ES-I3 (cell line): ENCODE measurements around the gene CNOT4.

Source experiments
- H3K36me3 ChIP-seq: 2 replicates; pipeline ENCODE4 v1.6.1; 2013; ENCODE audit warnings: mild to moderate bottlenecking, low read length, control low read depth, moderate library complexity; ENCODE audit not compliant: insufficient read depth
- H3K4me1 ChIP-seq: 2 replicates; pipeline ENCODE4 v1.6.1; 2013; ENCODE audit warnings: mild to moderate bottlenecking, control low read depth, low read length; ENCODE audit not compliant: insufficient read depth
- H3K9ac ChIP-seq: 2 replicates; pipeline ENCODE4 v1.6.1; 2013; ENCODE audit warnings: low read depth, mild to moderate bottlenecking, low read length, moderate library complexity
- H3K9me3 ChIP-seq: 2 replicates; pipeline ENCODE4 v1.6.1; 2013; ENCODE audit warnings: mild to moderate bottlenecking, low read length, moderate library complexity; ENCODE audit not compliant: control insufficient read depth, insufficient read depth

CNOT4 gene

DNA sequence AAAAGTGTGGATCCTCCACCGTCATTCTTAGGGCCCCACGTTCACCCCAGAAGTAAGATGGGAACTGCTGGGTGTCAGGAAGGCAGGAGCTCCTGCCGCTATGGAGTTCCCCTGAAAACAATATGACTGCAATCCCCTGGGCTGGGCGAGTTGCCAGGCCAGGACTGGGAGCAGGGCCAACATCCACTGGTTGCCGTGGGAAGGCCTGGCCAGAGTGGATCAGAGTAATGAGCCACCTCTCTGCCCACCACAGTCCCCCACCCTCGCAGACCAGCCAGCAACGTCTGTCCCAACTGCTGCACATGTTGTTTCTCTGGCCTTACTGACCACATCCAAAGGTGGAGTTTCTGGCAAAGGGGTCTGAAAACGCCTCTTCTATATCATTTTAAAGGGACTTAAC lies 189.6 kb downstream of the CNOT4 start:
- H3K36me3 ChIP-seq: no peaks in the 10 kb centered on the region
- H3K4me1 ChIP-seq: no peaks in the 10 kb centered on the region
- H3K9me3 ChIP-seq: no peaks in the 10 kb centered on the region
- H3K9ac ChIP-seq: no peak overlapping the region

DNA sequence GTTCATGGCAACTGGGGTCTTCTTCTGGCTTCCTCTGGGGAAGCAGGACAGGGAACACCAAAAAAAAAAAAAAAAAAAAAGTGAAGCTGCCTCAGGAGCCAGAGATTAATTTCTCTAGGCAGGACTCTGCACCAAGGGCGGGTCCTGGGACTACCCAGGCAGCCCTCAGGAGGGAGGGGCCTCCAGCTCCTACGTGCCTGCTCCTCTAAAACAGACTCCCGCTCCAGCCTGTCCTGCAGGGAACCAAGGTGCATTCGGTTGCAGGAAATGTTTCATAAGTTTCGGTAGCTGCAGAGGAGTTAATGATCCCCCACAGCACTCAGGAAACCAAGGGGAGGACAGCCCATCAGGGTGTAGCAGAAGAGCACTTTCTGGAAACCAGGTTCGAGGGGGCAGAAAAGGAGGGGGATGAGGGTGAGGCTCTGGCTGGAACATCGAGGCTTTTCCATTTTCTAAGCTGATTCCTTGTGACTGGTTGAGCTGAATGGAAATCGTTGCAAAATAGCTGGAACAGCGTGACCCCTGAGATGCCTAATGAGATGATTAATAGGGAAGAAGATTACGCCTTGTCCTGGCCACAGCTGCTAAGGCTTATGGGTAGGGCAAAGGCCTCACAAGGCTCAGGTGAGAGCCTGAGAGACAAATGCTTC lies 192.1 kb downstream of the CNOT4 start:
- Histone ChIP-seq H3K4me1 (no peaks in the 10 kb centered on the region), H3K36me3 (no peaks in the 10 kb centered on the region), H3K9me3 (no peaks in the 10 kb centered on the region), H3K9ac (no peak overlapping the region)

DNA sequence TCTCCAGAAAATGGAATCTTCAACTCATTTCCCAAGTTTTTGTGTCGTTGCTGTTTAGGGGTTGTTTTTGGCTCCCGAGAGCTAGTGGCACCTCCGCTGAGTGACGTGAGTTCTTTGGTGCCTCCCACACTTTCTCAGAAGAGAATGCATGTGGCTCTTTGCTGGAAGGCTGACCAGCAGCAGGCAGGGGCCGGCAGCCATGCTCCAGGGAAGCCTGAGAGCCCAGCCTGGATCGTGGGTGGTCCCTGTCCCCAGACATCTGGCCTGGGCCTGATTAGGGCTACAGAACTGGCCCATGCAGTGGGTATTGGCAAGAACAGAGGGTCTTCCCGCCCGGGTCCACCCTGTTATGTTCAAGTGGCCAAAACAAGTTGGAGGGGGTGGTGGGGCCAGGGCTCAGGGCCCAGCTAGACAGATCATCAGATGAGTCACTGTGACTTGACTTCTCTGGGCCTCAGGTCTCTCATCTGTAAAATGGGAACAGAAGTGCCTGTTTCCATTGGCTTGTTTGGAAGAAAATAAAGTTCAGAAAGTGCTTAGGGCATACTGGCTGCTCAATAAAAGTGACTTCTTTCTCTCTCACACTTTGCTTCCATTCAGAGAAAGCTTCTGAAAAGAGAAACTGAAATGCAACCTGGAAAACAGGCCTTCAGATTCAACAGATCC lies 193.1 kb downstream of the CNOT4 start:
- no peaks in the 10 kb centered on the region for H3K9me3 ChIP-seq
- no peak overlapping the region for H3K9ac ChIP-seq
- no peaks in the 10 kb centered on the region for H3K4me1 ChIP-seq
- H3K36me3 ChIP-seq: no peaks in the 10 kb centered on the region

DNA sequence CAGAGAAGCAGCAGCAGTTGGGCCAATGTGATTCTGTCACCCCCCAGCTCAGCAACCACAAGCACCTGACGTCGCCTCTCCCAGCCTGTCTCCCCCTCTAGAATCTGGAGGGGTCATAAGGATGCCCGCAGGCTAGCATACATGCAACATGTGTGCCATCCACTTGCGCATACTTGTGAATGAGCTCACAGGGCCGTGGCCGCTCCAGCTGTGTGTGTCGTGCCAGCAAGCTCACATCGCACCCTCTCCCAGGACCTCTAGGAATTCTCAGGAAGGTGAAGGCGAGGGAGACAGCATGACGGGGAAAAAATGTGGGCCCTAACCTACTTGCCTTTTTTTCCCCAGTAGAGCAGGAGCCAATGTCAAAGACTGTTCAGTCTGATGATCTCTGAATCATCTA lies 195.9 kb downstream of the CNOT4 start:
- H3K9me3 ChIP-seq: no peaks in the 10 kb centered on the region
- H3K4me1 ChIP-seq: no peaks in the 10 kb centered on the region
- H3K9ac ChIP-seq: no peak overlapping the region
- no peaks in the 10 kb centered on the region for H3K36me3 ChIP-seq
